WTC11 (cell line): ENCODE data around the gene TMF1. TPM values are rescaled to one million over a fixed set of nuclear protein-coding genes. Genes with fewer than 3 reads are reported as not detected.

ENCODE experiments used
- ATAC-seq: fragments of 200-7000 bp; cut with Tn5 transposase; 2 replicates; pipeline ENCODE4 v1.10.0; 2021; ENCODE audit warnings: mild to moderate bottlenecking, moderate library complexity
- CTCF ChIA-PET: fragments of 300-600 bp; sonication (Branson Sonifier 250); formaldehyde crosslinking; loops from one replicate; lab custom pipeline; 2021; ENCODE audit warnings: antibody characterized with exemption; lab: Charles Lee
- POLR2A ChIA-PET: fragments of 350-600 bp; sonication (Branson Sonifier 250); formaldehyde crosslinking; loops from one replicate; lab custom pipeline; 2021; ENCODE audit warnings: antibody characterized with exemption; lab: Charles Lee
- DNase-seq: peaks from one replicate; pipeline ENCODE4 v3.0.0; 2021; ENCODE audit warnings: low spot score
- H3K27ac Mint-ChIP-seq: 2 replicates; pipeline ENCODE4 v1.8.0; 2021; ENCODE audit warnings: mixed read lengths
- H3K27me3 Mint-ChIP-seq: 2 replicates; pipeline ENCODE4 v1.8.0; 2021; ENCODE audit warnings: low read depth, mild to moderate bottlenecking, moderate library complexity, mixed read lengths
- H3K36me3 Mint-ChIP-seq: 2 replicates; pipeline ENCODE4 v1.8.0; 2021; ENCODE audit warnings: mixed read lengths
- H3K4me1 Mint-ChIP-seq: 2 replicates; pipeline ENCODE4 v1.8.0; 2022; ENCODE audit warnings: mixed read lengths
- H3K4me3 Mint-ChIP-seq: 2 replicates; pipeline ENCODE4 v1.8.0; 2021; ENCODE audit warnings: mild to moderate bottlenecking, moderate library complexity, mixed read lengths
- H3K9me3 Mint-ChIP-seq: 2 replicates; pipeline ENCODE4 v1.8.0; 2021; ENCODE audit warnings: mixed read lengths
- ELF4 ChIP-seq: sonication (generic); formaldehyde crosslinking; IDR thresholded peaks from 2 replicates; pipeline ENCODE4 v1.8.1; 2022; ENCODE audit warnings: low read depth, mild to moderate bottlenecking, moderate library complexity, missing genetic modification reagents
- EMX1 ChIP-seq: fragments of 250-450 bp; sonication (Bioruptor Pico); IDR thresholded peaks from 2 replicates; pipeline ENCODE4 v1.8.0; 2021; ENCODE audit warnings: mild to moderate bottlenecking
- ETV6 ChIP-seq: sonication (generic); formaldehyde crosslinking; IDR thresholded peaks from 2 replicates; pipeline ENCODE4 v1.8.1; 2022; ENCODE audit warnings: mild to moderate bottlenecking, missing genetic modification reagents
- JAZF1 ChIP-seq: fragments of 250-450 bp; sonication (Bioruptor Pico); IDR thresholded peaks from 2 replicates; pipeline ENCODE4 v1.9.0; 2021; ENCODE audit warnings: moderate library complexity, mild to moderate bottlenecking, inconsistent platforms
- MAX ChIP-seq: sonication (generic); formaldehyde crosslinking; IDR thresholded peaks from 2 replicates; pipeline ENCODE4 v1.8.0; 2022; ENCODE audit warnings: mild to moderate bottlenecking, missing genetic modification reagents
- MXD4 ChIP-seq: fragments of 250-450 bp; sonication (Bioruptor Pico); IDR thresholded peaks from 2 replicates; pipeline ENCODE4 v1.8.0; 2021; ENCODE audit warnings: mild to moderate bottlenecking, moderate library complexity, borderline replicate concordance
- NFYB ChIP-seq: sonication (generic); formaldehyde crosslinking; conservative IDR thresholded peaks from 2 replicates; pipeline ENCODE4 v1.8.0; 2022; ENCODE audit warnings: low read depth, missing genetic modification reagents
- NR3C1 ChIP-seq: sonication (generic); formaldehyde crosslinking; conservative IDR thresholded peaks from 2 replicates; pipeline ENCODE4 v1.8.1; 2023; ENCODE audit warnings: low read depth, mild to moderate bottlenecking, missing genetic modification reagents
- PRDM15 ChIP-seq: sonication (generic); formaldehyde crosslinking; IDR thresholded peaks from 2 replicates; pipeline ENCODE4 v1.8.0; 2022; ENCODE audit warnings: missing genetic modification reagents
- SOX15 ChIP-seq: fragments of 250-450 bp; sonication (Bioruptor Pico); IDR thresholded peaks from 2 replicates; pipeline ENCODE4 v1.9.0; 2021; ENCODE audit warnings: mild to moderate bottlenecking
- TCF7 ChIP-seq: sonication (generic); formaldehyde crosslinking; IDR thresholded peaks from 2 replicates; pipeline ENCODE4 v1.8.0; 2022; ENCODE audit warnings: mild to moderate bottlenecking, low read depth, missing genetic modification reagents, moderate library complexity
- TEAD1 ChIP-seq: sonication (generic); formaldehyde crosslinking; IDR thresholded peaks from 2 replicates; pipeline ENCODE4 v1.8.0; 2022; ENCODE audit warnings: mild to moderate bottlenecking, missing genetic modification reagents
- USF2 ChIP-seq: sonication (generic); formaldehyde crosslinking; IDR thresholded peaks from 2 replicates; pipeline ENCODE4 v1.8.1; 2023; ENCODE audit warnings: mild to moderate bottlenecking, missing genetic modification reagents, moderate library complexity
- ZNF263 ChIP-seq: sonication (generic); formaldehyde crosslinking; IDR thresholded peaks from 2 replicates; pipeline ENCODE4 v1.8.1; 2022; ENCODE audit warnings: low read depth, mild to moderate bottlenecking, moderate library complexity, missing genetic modification reagents
- ZNF317 ChIP-seq: sonication (generic); formaldehyde crosslinking; IDR thresholded peaks from 2 replicates; pipeline ENCODE4 v1.8.1; 2023; ENCODE audit warnings: low read depth, mild to moderate bottlenecking, moderate library complexity, missing genetic modification reagents, borderline replicate concordance
- ZNF416 ChIP-seq: fragments of 250-450 bp; sonication (Bioruptor Pico); IDR thresholded peaks from 2 replicates; pipeline ENCODE4 v1.9.0; 2021; ENCODE audit warnings: mild to moderate bottlenecking, inconsistent platforms
- ZNF532 ChIP-seq: fragments of 250-450 bp; sonication (Bioruptor Pico); IDR thresholded peaks from 2 replicates; pipeline ENCODE4 v1.9.0; 2021; ENCODE audit warnings: mild to moderate bottlenecking, borderline replicate concordance
- ZNF671 ChIP-seq: fragments of 250-450 bp; sonication (Bioruptor Pico); IDR thresholded peaks from 2 replicates; pipeline ENCODE4 v1.8.0; 2021; ENCODE audit warnings: mild to moderate bottlenecking
- total RNA-seq: library from RNA; stranded (reverse); gene quantifications from 3 replicates; pipeline ENCODE4 v1.2.3, GENCODE V29; 2021

The TMF1 gene
- total RNA-seq, 1 experiment from 2014 or later = 23.9 TPM

GRCh38 chr3:68996356-68996995, 55.7 kb downstream of the TMF1 start (continued):
- TF ChIP-seq PRDM15 (CRISPR knock-in tag) (no peak), SOX15 (CRISPR knock-in tag) (no peak), TCF7 (CRISPR knock-in tag) (no peak), ZNF532 (CRISPR knock-in tag) (no peak)

- H3K4me3 Mint-ChIP-seq = no peak overlapping the region
- ChIA-PET POLR2A (no interaction called here), CTCF (no interaction called here)
- H3K36me3 Mint-ChIP-seq = peaks cover 52% of the 10 kb centered on the region
- no peaks in the 10 kb centered on the region for H3K4me1 Mint-ChIP-seq
- DNase-seq (no peak), ATAC-seq (no peak)
- no peaks in the 10 kb centered on the region for H3K27me3 Mint-ChIP-seq
- TF ChIP-seq ETV6 (CRISPR knock-in tag) (no peak), JAZF1 (no peak), ZNF263 (CRISPR knock-in tag) (no peak), ZNF416 (CRISPR knock-in tag) (no peak), MAX (CRISPR knock-in tag) (no peak), TEAD1 (no peak), ELF4 (CRISPR knock-in tag) (no peak), NFYB (CRISPR knock-in tag) (no peak), NR3C1 (CRISPR knock-in tag) (no peak), ZNF317 (CRISPR knock-in tag) (no peak), USF2 (CRISPR knock-in tag) (no peak), MXD4 (CRISPR knock-in tag) (no peak), EMX1 (CRISPR knock-in tag) (no peak), ZNF671 (CRISPR knock-in tag) (no peak)
- no peak overlapping the region for H3K27ac Mint-ChIP-seq
- H3K9me3 Mint-ChIP-seq = peaks cover 8% of the 10 kb centered on the region
Observed at GRCh38 chr3:68988740-68989139, 63.4 kb downstream of the TMF1 start.
